MM.1S (cell line): ENCODE data around the gene ACBD6.

Source experiments
- CTCF ChIP-seq: fragments of 300-600 bp; sonication (generic); IDR thresholded peaks from 2 replicates; pipeline ENCODE4 v1.5.1; 2016; ENCODE audit warnings: antibody characterized with exemption, low read length, mixed read lengths
- EZH2 ChIP-seq: fragments of 300-600 bp; sonication (generic); optimal IDR thresholded peaks from 2 replicates; pipeline ENCODE3; 2017; ENCODE audit warnings: low read depth, mild to moderate bottlenecking, antibody characterized with exemption, low read length, mixed read lengths
- EZH2phosphoT487 ChIP-seq: fragments of 300-600 bp; sonication (generic); IDR thresholded peaks from 2 replicates; pipeline ENCODE4 v1.6.1; 2018; ENCODE audit warnings: antibody characterized with exemption, low read length

GRCh38 chr1:180291004-180291403 lies 211.4 kb downstream of the ACBD6 start:
- TF ChIP-seq EZH2: no peak
- no peak for TF ChIP-seq CTCF
- TF ChIP-seq EZH2phosphoT487: no peak
